ENCODE results near the gene APOBEC3F.

DNA sequence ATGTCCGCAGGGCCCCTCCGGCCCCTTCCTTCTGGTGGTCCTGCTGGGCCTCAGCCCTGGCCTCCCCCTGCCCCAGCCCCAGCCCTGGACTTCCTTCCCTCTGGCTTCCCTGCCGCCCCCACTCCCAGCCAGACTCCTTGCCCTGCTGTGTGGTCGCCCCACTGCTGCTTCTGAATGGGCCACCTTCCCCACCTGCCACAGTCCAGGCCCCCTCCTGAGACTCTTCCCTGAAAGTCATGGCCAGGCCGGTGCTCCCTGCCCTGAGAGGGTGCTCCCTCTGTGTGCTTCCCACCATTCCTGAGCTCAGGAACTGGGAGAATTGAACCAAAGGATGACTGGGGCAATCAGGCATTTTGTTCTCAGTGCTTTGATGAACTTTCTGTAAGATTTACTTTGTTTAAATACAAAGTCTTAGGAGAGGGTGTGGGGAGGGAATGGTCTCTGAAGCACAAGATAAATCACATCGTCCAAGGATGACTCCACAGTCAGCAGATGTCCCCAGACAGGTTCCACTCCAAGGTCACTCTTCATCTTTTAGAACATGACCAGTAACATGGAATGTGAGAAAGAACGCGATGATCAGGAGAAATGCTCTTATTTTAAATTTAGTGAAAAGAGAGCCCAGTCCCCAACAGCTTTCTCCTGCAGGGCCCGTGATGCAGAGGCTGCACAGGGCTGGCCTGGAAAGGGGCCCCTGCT, 19.0 kb upstream of the APOBEC3F start:
- TF ChIP-seq EZH2 (IDR thresholded peaks at IDR 0.05; ENCODE audit: insufficient read depth, poor library complexity, severe bottlenecking) (no peak), EZH2phosphoT487 (IDR thresholded peaks at IDR 0.05; ENCODE audit: insufficient read depth, low read depth) (no peak)

All from GM23248 (cell line).